Islet precursor cell (in vitro differentiated cells): ENCODE measurements around the gene SLC5A1.
"Not testable (repeated sequence)": the region's sequence is repeated elsewhere in the genome, so short reads cannot be mapped to it uniquely, and the experiment has no call there.

Experiments used
- DNase-seq: peaks from one replicate; pipeline ENCODE4 v3.0.0-alpha.2; 2018

SLC5A1 gene

GRCh38 chr22:32150647-32151046 lies 107.6 kb downstream of the SLC5A1 start:
- DNase-seq = not testable (repeated sequence)

- DNase-seq = not testable (repeated sequence)
Observed at GRCh38 chr22:32151641-32152040, 108.6 kb downstream of the SLC5A1 start.

DNA sequence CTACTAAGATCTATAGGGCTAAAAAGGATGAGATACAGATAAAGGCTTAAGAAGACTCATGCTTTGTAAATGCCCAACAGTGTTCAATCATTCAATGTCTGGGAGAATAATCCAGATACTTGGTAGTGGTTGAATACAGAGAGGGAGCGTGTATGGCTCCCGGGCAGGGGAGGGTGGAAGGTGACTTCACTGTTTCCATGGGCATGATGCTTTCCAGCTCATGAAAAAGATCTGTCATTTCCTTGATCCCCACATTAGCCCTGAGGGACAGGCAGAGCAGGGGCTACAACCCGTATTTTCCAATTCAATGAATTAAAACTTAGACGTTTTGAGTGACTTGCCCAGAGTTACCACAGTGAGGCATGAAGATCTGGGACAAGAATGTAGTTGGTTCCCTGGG lies 111.7 kb downstream of the SLC5A1 start:
- DNase-seq = not testable (repeated sequence)

DNA sequence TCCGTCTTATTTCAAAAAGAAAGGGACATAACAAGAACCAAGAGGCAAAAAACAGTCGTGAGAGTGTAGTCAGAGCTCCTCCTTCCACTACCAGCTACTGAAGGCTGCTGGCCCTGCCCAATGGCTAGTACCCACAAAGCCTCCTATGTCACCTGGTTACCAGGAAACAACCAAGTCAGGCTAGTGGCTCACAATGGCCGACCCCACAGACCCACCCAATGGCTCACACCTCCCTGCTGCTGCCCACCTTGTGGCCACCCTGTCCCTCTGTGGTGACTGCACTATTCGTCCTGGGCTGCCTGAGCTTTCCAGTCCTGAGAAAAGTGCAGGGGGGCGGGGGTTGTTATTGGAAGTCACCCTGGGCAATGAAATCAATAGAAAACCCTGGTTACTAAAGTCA lies 114.6 kb downstream of the SLC5A1 start:
- DNase-seq = peak; percentile 21

- DNase-seq = no peak
Observed at GRCh38 chr22:32158712-32159533, 115.9 kb downstream of the SLC5A1 start, which contains the start of gene C22orf42. C22orf42 (minus strand) TSS chr22:32159303; CDS start chr22:32159215, 88 bp downstream.

GRCh38 chr22:32160411-32160810 lies 117.3 kb downstream of the SLC5A1 start:
- DNase-seq = not testable (repeated sequence)
